ENCODE data around the gene ARID5B.
A peak's percentile ranks its signal among the peaks of the same experiment; 100 is the strongest.

ARID5B gene

GRCh38 chr10:62016623-62017490 lies 115.4 kb downstream of the ARID5B start:
- TF ChIP-seq JUND (IDR thresholded peaks at IDR 0.05; ENCODE audit: low read depth), result no peak
- DNase-seq (ENCODE audit: low read depth in 1 of 2, low spot score in 1 of 2), result peak in 1 of 2 experiments; percentile 28
- in situ Hi-C loops (cut with HindIII; ENCODE audit: low pct_unique_long_range_greater_than_20kb, low sequenced_read_pairs), result no loop called here

GRCh38 chr10:62017491-62017870 lies 116.0 kb downstream of the ARID5B start:
- in situ Hi-C loops (cut with HindIII; ENCODE audit: low pct_unique_long_range_greater_than_20kb, low sequenced_read_pairs), result no loop called here
- TF ChIP-seq JUND (IDR thresholded peaks at IDR 0.05; ENCODE audit: low read depth), result no peak
- no peak for DNase-seq (ENCODE audit: low read depth in 1 of 2, low spot score in 1 of 2)

GRCh38 chr10:62018131-62018911 lies 116.8 kb downstream of the ARID5B start:
- in situ Hi-C loops (cut with HindIII; ENCODE audit: low pct_unique_long_range_greater_than_20kb, low sequenced_read_pairs), result no loop called here

GRCh38 chr10:62019013-62019684 lies 117.7 kb downstream of the ARID5B start:
- DNase-seq (ENCODE audit: low read depth in 1 of 2, low spot score in 1 of 2), result no peak
- TF ChIP-seq JUND (IDR thresholded peaks at IDR 0.05; ENCODE audit: low read depth), result no peak
- in situ Hi-C loops (cut with HindIII; ENCODE audit: low pct_unique_long_range_greater_than_20kb, low sequenced_read_pairs), result no loop called here

More at GRCh38 chr10:62018131-62018911, 116.8 kb downstream of the ARID5B start:
- TF ChIP-seq JUND (IDR thresholded peaks at IDR 0.05; ENCODE audit: low read depth), result no peak
- peak in 1 of 2 experiments; percentile 25 for DNase-seq (ENCODE audit: low read depth in 1 of 2, low spot score in 1 of 2)

- no peak for TF ChIP-seq JUND (IDR thresholded peaks at IDR 0.05; ENCODE audit: low read depth)
- no peak for DNase-seq (ENCODE audit: low read depth in 1 of 2, low spot score in 1 of 2)
- in situ Hi-C loops (cut with HindIII; ENCODE audit: low pct_unique_long_range_greater_than_20kb, low sequenced_read_pairs), result no loop called here
Observed at GRCh38 chr10:62019685-62020359, 118.3 kb downstream of the ARID5B start.

GRCh38 chr10:62021128-62021665 lies 119.7 kb downstream of the ARID5B start:
- DNase-seq (ENCODE audit: low read depth in 1 of 2, low spot score in 1 of 2), result no peak
- in situ Hi-C loops (cut with HindIII; ENCODE audit: low pct_unique_long_range_greater_than_20kb, low sequenced_read_pairs), result no loop called here

GRCh38 chr10:62021978-62022802 lies 120.7 kb downstream of the ARID5B start:
- TF ChIP-seq JUND (IDR thresholded peaks at IDR 0.05; ENCODE audit: low read depth), result no peak
- in situ Hi-C loops (cut with HindIII; ENCODE audit: low pct_unique_long_range_greater_than_20kb, low sequenced_read_pairs), result no loop called here
- DNase-seq (ENCODE audit: low read depth in 1 of 2, low spot score in 1 of 2), result no peak

More at GRCh38 chr10:62021128-62021665, 119.7 kb downstream of the ARID5B start:
- TF ChIP-seq JUND (IDR thresholded peaks at IDR 0.05; ENCODE audit: low read depth), result no peak

- no peak for DNase-seq (ENCODE audit: low read depth in 1 of 2, low spot score in 1 of 2)
- no peak for TF ChIP-seq JUND (IDR thresholded peaks at IDR 0.05; ENCODE audit: low read depth)
- in situ Hi-C loops (cut with HindIII; ENCODE audit: low pct_unique_long_range_greater_than_20kb, low sequenced_read_pairs), result no loop called here
Observed at GRCh38 chr10:62022830-62023229, 121.3 kb downstream of the ARID5B start.

- in situ Hi-C loops (cut with HindIII; ENCODE audit: low pct_unique_long_range_greater_than_20kb, low sequenced_read_pairs), result no loop called here
- no peak for DNase-seq (ENCODE audit: low read depth in 1 of 2, low spot score in 1 of 2)
- TF ChIP-seq JUND (IDR thresholded peaks at IDR 0.05; ENCODE audit: low read depth), result no peak
Observed at GRCh38 chr10:62023329-62023728, 121.8 kb downstream of the ARID5B start.

- in situ Hi-C loops (cut with HindIII; ENCODE audit: low pct_unique_long_range_greater_than_20kb, low sequenced_read_pairs), result no loop called here
- DNase-seq (ENCODE audit: low read depth in 1 of 2, low spot score in 1 of 2), result no peak
- TF ChIP-seq JUND (IDR thresholded peaks at IDR 0.05; ENCODE audit: low read depth), result no peak
Observed at GRCh38 chr10:62024026-62024701, 122.7 kb downstream of the ARID5B start.
